Fibroblast of lung (primary cell): ENCODE results near the gene HCST. TPM values are rescaled to one million over a fixed set of nuclear protein-coding genes. Genes with fewer than 3 reads are reported as not detected.
A peak's percentile ranks its signal among the peaks of the same experiment; 100 is the strongest.

Source experiments
- DNase-seq, 2 donors: peaks; one replicate each; pipeline versions ENCODE4 v3.0.0 to v3.0.0-alpha.2; 2010; ENCODE audit warnings: low read depth in 2 of 2
- H2AFZ ChIP-seq: 2 replicates; pipeline ENCODE4 v1.5.1; 2012; ENCODE audit warnings: low read length, control low read depth, inconsistent platforms
- H3K27ac ChIP-seq: 2 replicates; pipeline ENCODE4 v1.5.1; 2011; ENCODE audit warnings: low read length, control low read depth; ENCODE audit not compliant: insufficient read depth
- H3K27me3 ChIP-seq: 2 replicates; pipeline ENCODE4 v1.5.1; 2011; ENCODE audit warnings: mild to moderate bottlenecking, low read length; ENCODE audit not compliant: control insufficient read depth, insufficient read depth
- H3K36me3 ChIP-seq: 2 replicates; pipeline ENCODE4 v1.5.1; 2011; ENCODE audit warnings: low read length; ENCODE audit not compliant: control insufficient read depth, insufficient read depth
- H3K4me1 ChIP-seq: 2 replicates; pipeline ENCODE4 v1.5.1; 2011; ENCODE audit warnings: low read length; ENCODE audit not compliant: control insufficient read depth, insufficient read depth; ENCODE audit errors: extremely low read depth
- H3K4me2 ChIP-seq: 2 replicates; pipeline ENCODE4 v1.5.1; 2011; ENCODE audit warnings: low read length, control low read depth; ENCODE audit not compliant: insufficient read depth; ENCODE audit errors: extremely low read depth
- H3K4me3 ChIP-seq, 4 experiments: fragments of 200-600 bp in 1 of 4; sonication (generic) in 1 of 4; replicated peaks in 1 of 4; 2 replicates each; pipeline ENCODE4 v1.5.1; 2011 to 2016; ENCODE audit warnings: low read length in 4 of 4, low read depth in 3 of 4, mild to moderate bottlenecking in 3 of 4, control low read depth in 2 of 4, inconsistent platforms in 1 of 4, mixed read lengths in 1 of 4; ENCODE audit not compliant: insufficient read depth in 1 of 4; ENCODE audit errors: control extremely low read depth in 1 of 4
- H3K79me2 ChIP-seq: 2 replicates; pipeline ENCODE4 v1.5.1; 2012; ENCODE audit warnings: mild to moderate bottlenecking, low read length, inconsistent platforms; ENCODE audit not compliant: control insufficient read depth, insufficient read depth
- H3K9ac ChIP-seq: 2 replicates; pipeline ENCODE4 v1.5.1; 2011; ENCODE audit warnings: mild to moderate bottlenecking, low read length, control low read depth; ENCODE audit not compliant: insufficient read depth
- H3K9me3 ChIP-seq: 2 replicates; pipeline ENCODE4 v1.5.1; 2012; ENCODE audit warnings: low read depth, low read length; ENCODE audit not compliant: control insufficient read depth, insufficient read depth
- H4K20me1 ChIP-seq: 2 replicates; pipeline ENCODE4 v1.5.1; 2011; ENCODE audit warnings: low read length; ENCODE audit not compliant: control insufficient read depth, insufficient read depth; ENCODE audit errors: extremely low read depth
- EZH2 ChIP-seq: IDR thresholded peaks from 2 replicates; pipeline ENCODE4 v1.5.1; 2012; ENCODE audit warnings: low read length, control low read depth, mild to moderate bottlenecking; ENCODE audit errors: missing control alignments
- polyA plus RNA-seq, 2 donors: library from polyadenylated mRNA; depleted of rRNA in 1 of 2; stranded (reverse) in 1 of 2; unstranded in 1 of 2; fragments of >200 nt; gene quantifications; 2 replicates each; pipeline ENCODE4 v1.2.1, GENCODE V29; 2011 to 2012; ENCODE audit warnings: missing spikeins in 1 of 2
- total RNA-seq: library from RNA; depleted of rRNA; stranded (reverse); fragments of >200 nt; gene quantifications from 2 replicates; pipeline ENCODE4 v1.2.1, GENCODE V29; 2014
- TF ChIP-seq, protein P1 (sequence below), 2 donors: IDR thresholded peaks in 1 of 2; conservative IDR thresholded peaks in 1 of 2; 1 replicate in 1 of 2; 2 replicates in 1 of 2; pipeline ENCODE4 v1.5.1; 2011 to 2012; ENCODE audit warnings: low read length in 2 of 2, control low read depth in 1 of 2, inconsistent platforms in 1 of 2, low read depth in 1 of 2, mild to moderate bottlenecking in 1 of 2

HCST gene
- total and polyA plus RNA-seq, 2 donors (not counting 1 experiment from before 2014, with no cell fraction given) = 0.14 to 2.0 TPM

DNA sequence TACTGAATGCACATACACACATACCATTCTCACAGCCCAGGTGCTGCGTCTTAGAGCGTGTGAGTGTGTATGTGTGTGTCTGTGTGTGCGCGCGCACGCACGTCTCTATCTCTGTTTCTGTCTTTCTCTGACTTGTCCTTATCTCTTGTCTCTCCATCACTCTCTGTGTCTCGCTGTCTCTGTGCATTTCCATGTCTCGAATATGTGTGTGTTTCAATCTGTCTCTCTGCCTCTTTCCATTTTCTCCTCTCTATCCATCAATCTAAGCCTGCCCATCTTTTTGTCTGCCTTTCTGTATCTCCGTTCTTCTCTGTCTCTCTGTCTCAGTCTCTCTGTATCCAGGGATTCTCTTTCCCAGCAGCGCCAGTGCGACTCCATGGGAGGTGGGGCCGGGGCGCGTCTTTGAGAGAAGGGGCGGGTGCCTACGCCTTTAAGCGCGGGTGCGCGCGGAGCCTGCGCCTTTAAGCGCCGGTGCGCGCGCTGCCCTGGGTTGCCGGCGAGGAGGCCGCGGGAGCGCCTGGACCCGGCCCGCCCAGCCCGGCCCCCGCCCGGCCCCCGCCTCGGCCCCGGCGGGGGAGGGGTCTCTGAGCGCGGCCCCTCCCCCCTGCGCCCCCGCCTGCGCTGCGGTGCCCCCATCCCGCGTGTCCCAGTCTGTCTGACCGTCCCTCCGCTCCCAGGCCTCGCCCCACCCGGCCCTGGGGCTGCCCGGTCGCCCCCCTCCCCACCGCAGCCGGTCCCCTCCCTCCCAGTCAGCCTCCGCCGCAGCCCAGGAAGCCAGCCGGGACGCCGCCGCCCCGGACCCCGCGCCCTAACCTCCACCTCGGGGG, 33.8 kb downstream of the HCST start, which contains the start of gene LRFN3:
TSS of gene LRFN3 (plus strand) at position 464 of the 827 bp plus-strand sequence. CDS start 3,052 bp downstream, outside the sequence.
- peaks cover 5% of the 10 kb centered on the region for H3K4me1 ChIP-seq
- H3K79me2 ChIP-seq = no peaks in the 10 kb centered on the region
- no peaks in the 10 kb centered on the region for H3K27me3 ChIP-seq
- H3K4me2 ChIP-seq = peak within 1 kb of the TSS; percentile 97
- peak; percentile 68 to 72 for DNase-seq
- H2AFZ ChIP-seq = peak within 1 kb of the TSS; percentile 96
- H3K27ac ChIP-seq = no peak within 1 kb of the TSS
- H3K36me3 ChIP-seq = peaks cover 4% of the 10 kb centered on the region
- H4K20me1 ChIP-seq = no peaks in the 10 kb centered on the region
- H3K9me3 ChIP-seq = no peaks in the 10 kb centered on the region
- peak within 1 kb of the TSS; percentile 36 for H3K9ac ChIP-seq
- peak within 1 kb of the TSS; percentile 65 to 87 (median 70) for H3K4me3 ChIP-seq
- TF ChIP-seq, protein P1, sequence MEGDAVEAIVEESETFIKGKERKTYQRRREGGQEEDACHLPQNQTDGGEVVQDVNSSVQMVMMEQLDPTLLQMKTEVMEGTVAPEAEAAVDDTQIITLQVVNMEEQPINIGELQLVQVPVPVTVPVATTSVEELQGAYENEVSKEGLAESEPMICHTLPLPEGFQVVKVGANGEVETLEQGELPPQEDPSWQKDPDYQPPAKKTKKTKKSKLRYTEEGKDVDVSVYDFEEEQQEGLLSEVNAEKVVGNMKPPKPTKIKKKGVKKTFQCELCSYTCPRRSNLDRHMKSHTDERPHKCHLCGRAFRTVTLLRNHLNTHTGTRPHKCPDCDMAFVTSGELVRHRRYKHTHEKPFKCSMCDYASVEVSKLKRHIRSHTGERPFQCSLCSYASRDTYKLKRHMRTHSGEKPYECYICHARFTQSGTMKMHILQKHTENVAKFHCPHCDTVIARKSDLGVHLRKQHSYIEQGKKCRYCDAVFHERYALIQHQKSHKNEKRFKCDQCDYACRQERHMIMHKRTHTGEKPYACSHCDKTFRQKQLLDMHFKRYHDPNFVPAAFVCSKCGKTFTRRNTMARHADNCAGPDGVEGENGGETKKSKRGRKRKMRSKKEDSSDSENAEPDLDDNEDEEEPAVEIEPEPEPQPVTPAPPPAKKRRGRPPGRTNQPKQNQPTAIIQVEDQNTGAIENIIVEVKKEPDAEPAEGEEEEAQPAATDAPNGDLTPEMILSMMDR (conservative IDR thresholded peaks at IDR 0.05 in 1 of 2, IDR thresholded peaks at IDR 0.05 in 1 of 2; ENCODE audit: low read depth in 1 of 2, low read length in 2 of 2) = no peak
- TF ChIP-seq EZH2 = no peak

DNA sequence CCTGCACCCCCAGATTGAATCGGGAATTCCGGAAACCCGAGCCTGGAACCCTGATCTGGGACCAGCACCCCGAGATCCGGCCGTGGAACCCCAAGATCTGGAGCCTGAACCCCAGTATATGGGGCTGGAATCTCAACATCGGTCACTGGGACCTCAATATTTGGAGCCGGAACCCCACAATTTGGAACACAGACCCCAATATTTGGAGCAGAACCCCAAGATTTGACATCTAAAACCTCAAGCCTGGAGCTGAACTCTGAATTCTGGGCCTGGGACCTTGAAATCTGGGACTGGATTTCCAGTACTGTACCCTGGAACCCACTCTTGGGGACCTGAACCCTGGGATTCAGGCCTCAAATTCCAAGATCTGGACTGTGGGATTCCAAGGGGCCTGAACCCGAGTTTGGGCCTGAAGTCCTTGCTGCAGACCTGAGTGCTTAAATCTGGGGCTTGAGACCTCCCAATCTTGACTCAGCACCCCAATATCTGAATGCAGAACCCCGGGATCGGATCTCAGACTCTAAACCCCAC, 34.5 kb downstream of the HCST start:
- H3K4me3 ChIP-seq = peak overlapping the region; percentile 23 to 79 (median 50)
- TF ChIP-seq, protein P1 (conservative IDR thresholded peaks at IDR 0.05 in 1 of 2, IDR thresholded peaks at IDR 0.05 in 1 of 2; ENCODE audit: low read depth in 1 of 2, low read length in 2 of 2) = no peak
- no peaks in the 10 kb centered on the region for H4K20me1 ChIP-seq
- no peaks in the 10 kb centered on the region for H3K27me3 ChIP-seq
- H2AFZ ChIP-seq = no peak overlapping the region
- H3K79me2 ChIP-seq = no peaks in the 10 kb centered on the region
- H3K9me3 ChIP-seq = no peaks in the 10 kb centered on the region
- peak overlapping the region; percentile 49 for H3K4me2 ChIP-seq
- peaks cover 4% of the 10 kb centered on the region for H3K36me3 ChIP-seq
- DNase-seq = no peak
- no peak overlapping the region for H3K9ac ChIP-seq
- no peak overlapping the region for H3K27ac ChIP-seq
- peaks cover 5% of the 10 kb centered on the region for H3K4me1 ChIP-seq
